ENCODE measurements around the gene TSPAN18.

- TF ChIP-seq JUNB (IDR thresholded peaks at IDR 0.05; ENCODE audit: unreplicated experiment) (no peak), CTCF (conservative IDR thresholded peaks at IDR 0.05; ENCODE audit: low read depth in 2 of 2) (no peak)
These were observed 183.8 kb downstream of the TSPAN18 start for GRCh38 chr11:44910591-44910990.

All from GM23338 (cell line).